HCEC 1CT (cell line): ENCODE results near the gene FIGLA.

Experiments
- DNase-seq: peaks from one replicate; pipeline ENCODE4 v3.0.0-alpha.2; 2017

FIGLA gene

GRCh38 chr2:70790136-70790828, at the start of gene FIGLA:
FIGLA (minus strand) TSS chr2:70790643; CDS start chr2:70790638, 5 bp downstream.
- no peak for DNase-seq

- DNase-seq: no peak
Measured at GRCh38 chr2:70837980-70838925, 47.8 kb upstream of the FIGLA start.

GRCh38 chr2:70835643-70836042, 45.2 kb upstream of the FIGLA start, which contains the start of gene CD207:
CD207 (minus strand) TSS chr2:70835816; CDS start chr2:70835776, 40 bp downstream.
- no peak for DNase-seq

- DNase-seq: no peak
Measured at GRCh38 chr2:70834881-70835280, 44.4 kb upstream of the FIGLA start.

- DNase-seq: no peak
Measured at GRCh38 chr2:70834106-70834505, 43.7 kb upstream of the FIGLA start.

- DNase-seq: no peak
Measured at GRCh38 chr2:70833246-70833645, 42.8 kb upstream of the FIGLA start.

GRCh38 chr2:70832386-70832785, 41.9 kb upstream of the FIGLA start:
- DNase-seq: no peak

GRCh38 chr2:70831861-70832260, 41.4 kb upstream of the FIGLA start:
- DNase-seq: no peak

GRCh38 chr2:70830366-70830765, 39.9 kb upstream of the FIGLA start:
- DNase-seq: no peak

- DNase-seq: no peak
Measured at GRCh38 chr2:70829916-70830315, 39.5 kb upstream of the FIGLA start.

GRCh38 chr2:70828914-70829824, 38.7 kb upstream of the FIGLA start:
- DNase-seq: peak; percentile 39

- no peak for DNase-seq
Measured at GRCh38 chr2:70828115-70828514, 37.7 kb upstream of the FIGLA start.

GRCh38 chr2:70827388-70827787, 36.9 kb upstream of the FIGLA start:
- DNase-seq: no peak

GRCh38 chr2:70826696-70827350, 36.4 kb upstream of the FIGLA start:
- no peak for DNase-seq

GRCh38 chr2:70823249-70823648, 32.8 kb upstream of the FIGLA start:
- no peak for DNase-seq

- no peak for DNase-seq
Measured at GRCh38 chr2:70822843-70823242, 32.4 kb upstream of the FIGLA start.

- no peak for DNase-seq
Measured at GRCh38 chr2:70820499-70820898, 30.1 kb upstream of the FIGLA start, which contains the start of gene CLEC4F. CLEC4F (minus strand) TSS chr2:70820599; CDS start chr2:70820523, 76 bp downstream.

- no peak for DNase-seq
Measured at GRCh38 chr2:70817284-70817954, 27.0 kb upstream of the FIGLA start.

GRCh38 chr2:70816726-70817125, 26.3 kb upstream of the FIGLA start:
- no peak for DNase-seq

- no peak for DNase-seq
Measured at GRCh38 chr2:70808983-70809958, 18.8 kb upstream of the FIGLA start.

- DNase-seq: no peak
Measured at GRCh38 chr2:70807828-70808118, 17.3 kb upstream of the FIGLA start.
